ENCODE results near the gene ZNF750. TPM values are rescaled to one million over a fixed set of nuclear protein-coding genes. Genes with fewer than 3 reads are reported as not detected.

The ZNF750 gene
- total RNA-seq, 1 experiment from 2014 or later, result not detected

DNA sequence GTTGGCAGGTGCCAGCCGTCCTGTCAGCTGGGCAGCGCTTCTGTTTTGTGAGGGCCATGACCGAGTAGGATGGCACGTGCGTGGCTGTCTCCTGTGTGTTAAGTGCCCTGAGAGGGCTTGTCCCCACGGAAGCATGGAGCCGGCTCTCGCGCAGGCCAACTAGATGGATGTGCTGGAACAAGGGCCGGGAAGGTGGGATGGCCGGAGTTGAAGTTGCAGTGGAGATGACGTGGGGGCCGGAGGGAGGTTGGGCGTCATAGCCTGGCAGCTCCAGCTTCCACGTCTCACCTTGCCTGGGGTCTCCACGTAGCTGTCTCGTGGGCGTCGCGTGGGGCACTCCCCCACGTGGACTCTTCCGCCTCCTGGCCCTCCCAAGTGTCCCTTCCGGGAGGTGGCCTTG, 60.3 kb downstream of the ZNF750 start:
- H3K4me3 ChIP-seq (ENCODE audit: low read length), result no peak overlapping the region
- no peak overlapping the region for H3K27ac ChIP-seq (ENCODE audit: low read length)
- no peaks in the 10 kb centered on the region for H3K9me2 ChIP-seq (replicated peaks; ENCODE audit: insufficient read depth, low read length)
- no peaks in the 10 kb centered on the region for H3K9me3 ChIP-seq (ENCODE audit: low read length)
- peaks cover 18% of the 10 kb centered on the region for H3K36me3 ChIP-seq (ENCODE audit: insufficient read depth, low read length)
- H3K79me2 ChIP-seq (ENCODE audit: low read length), result peaks cover 14% of the 10 kb centered on the region
- H2AFZ ChIP-seq (ENCODE audit: low read length), result no peak overlapping the region
- H3K27me3 ChIP-seq (ENCODE audit: low read length), result no peaks in the 10 kb centered on the region
- peaks cover 9% of the 10 kb centered on the region for H3K4me1 ChIP-seq (ENCODE audit: low read length)
- H3K4me2 ChIP-seq (ENCODE audit: low read depth, low read length, poor library complexity, severe bottlenecking), result no peak overlapping the region
- DNase-seq, result no peak
- H3K9ac ChIP-seq (ENCODE audit: low read length), result no peak overlapping the region
- H4K20me1 ChIP-seq (ENCODE audit: insufficient read depth, low read depth, low read length), result no peaks in the 10 kb centered on the region

Other genes starting within 250 kb of the ZNF750 start
- 55.8 and 58.9 TPM in 2 replicates for gene WDR45B, start 191.6 kb downstream of the ZNF750 start, total RNA-seq (2014; rRNA removed; shearing (Covaris generic); ENCODE audit: low replicate concordance)
- 1.7 and 1.8 TPM in 2 replicates for gene RAB40B, start 141.3 kb downstream of the ZNF750 start, total RNA-seq (2014; rRNA removed; shearing (Covaris generic); ENCODE audit: low replicate concordance)
- 6.2 and 6.6 TPM in 2 replicates for gene FN3KRP, start 123.3 kb downstream of the ZNF750 start, total RNA-seq (2014; rRNA removed; shearing (Covaris generic); ENCODE audit: low replicate concordance)
- gene FN3K, start 104.4 kb downstream of the ZNF750 start, total RNA-seq (2014; rRNA removed; shearing (Covaris generic); ENCODE audit: low replicate concordance), result not detected in 2 replicates
- gene TBCD, start 88.0 kb downstream of the ZNF750 start, total RNA-seq (2014; rRNA removed; shearing (Covaris generic); ENCODE audit: low replicate concordance), result 26.2 and 28.7 TPM in 2 replicates
- 1.3 and 2.4 TPM in 2 replicates for gene METRNL, start 239.6 kb upstream of the ZNF750 start, total RNA-seq (2014; rRNA removed; shearing (Covaris generic); ENCODE audit: low replicate concordance)

All from Karpas-422 (cell line).